GM21367 (cell line): ENCODE data around the gene TRIP13.
"Not testable (repeated sequence)": the region's sequence is repeated elsewhere in the genome, so short reads cannot be mapped to it uniquely, and the experiment has no call there.

Source experiments
- ATAC-seq: cut with Tn5 transposase; IDR thresholded peaks from one replicate; pipeline ENCODE4 v1.9.1; 2021; ENCODE audit not compliant: unreplicated experiment

TRIP13 gene

GRCh38 chr5:889075-889710 is 3.5 kb upstream of the TRIP13 start:
- ATAC-seq: no peak

DNA sequence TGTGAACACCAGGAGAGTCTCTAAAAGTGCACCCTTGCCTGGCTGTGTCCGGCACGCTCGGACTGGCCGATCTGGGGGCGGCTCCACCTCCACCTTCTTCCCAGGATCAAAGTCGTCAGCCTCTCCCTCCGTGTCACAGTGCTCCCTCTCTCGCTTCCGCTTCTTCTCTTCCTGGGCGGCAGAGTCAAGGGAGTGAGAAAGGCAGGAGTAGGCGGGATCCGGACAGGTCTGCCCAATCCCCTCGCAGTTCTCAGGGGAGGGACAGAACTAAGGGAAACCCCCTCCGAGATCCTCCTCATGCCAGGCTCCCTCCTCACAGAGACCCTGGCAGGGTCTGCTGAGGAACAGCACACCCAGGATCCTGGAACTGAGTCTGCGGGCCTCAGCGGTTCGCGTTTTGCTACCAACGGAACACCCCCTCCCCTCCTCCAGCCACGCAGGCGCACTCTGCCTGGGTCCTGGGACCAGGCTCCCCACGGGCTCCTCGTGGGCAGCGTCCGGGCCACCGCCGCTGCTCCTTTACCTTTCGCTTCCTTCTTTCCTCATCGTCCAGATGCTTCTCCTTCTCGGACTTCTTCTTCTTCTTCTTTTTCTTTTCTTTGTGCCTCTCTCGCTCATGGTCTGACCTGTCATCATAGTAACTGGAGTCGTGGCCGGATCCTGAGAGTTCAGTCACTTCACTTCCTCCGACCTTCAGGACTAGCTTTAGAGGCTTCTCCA is 1.4 kb upstream of the TRIP13 start:
- no peak for ATAC-seq

GRCh38 chr5:891837-892393 is 769 bp upstream of the TRIP13 start:
- no peak for ATAC-seq

GRCh38 chr5:893137-893506 is 438 bp downstream of the TRIP13 start:
- no peak for ATAC-seq

- ATAC-seq: no peak
These were observed 1.0 kb downstream of the TRIP13 start for GRCh38 chr5:893711-894110.

DNA sequence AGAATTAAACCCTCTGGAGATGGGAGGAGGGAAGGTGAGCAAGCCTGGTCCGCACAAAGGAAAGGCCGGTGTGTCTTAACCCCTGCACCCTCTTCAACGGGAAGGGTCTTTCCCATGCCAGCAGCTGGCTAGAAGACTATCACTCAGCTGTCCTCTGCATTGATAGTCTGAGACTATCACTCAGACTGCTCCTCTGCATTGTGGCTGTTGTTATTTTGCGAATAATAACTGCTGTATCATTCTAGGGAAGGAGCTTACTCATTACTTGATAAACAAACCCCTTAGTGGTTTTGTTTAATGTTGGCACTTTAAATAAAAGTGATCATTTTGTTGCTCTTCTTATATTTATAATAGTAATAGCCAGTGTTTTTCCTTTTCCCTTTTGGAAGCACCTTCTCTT is 8.1 kb downstream of the TRIP13 start:
- no peak for ATAC-seq

- ATAC-seq: no peak
These were observed 9.6 kb downstream of the TRIP13 start for GRCh38 chr5:902129-902916.

GRCh38 chr5:903756-904096 is 11.0 kb downstream of the TRIP13 start:
- no peak for ATAC-seq

- no peak for ATAC-seq
These were observed 12.5 kb downstream of the TRIP13 start for GRCh38 chr5:905139-905642.

GRCh38 chr5:907366-907910 is 14.8 kb downstream of the TRIP13 start:
- no peak for ATAC-seq

DNA sequence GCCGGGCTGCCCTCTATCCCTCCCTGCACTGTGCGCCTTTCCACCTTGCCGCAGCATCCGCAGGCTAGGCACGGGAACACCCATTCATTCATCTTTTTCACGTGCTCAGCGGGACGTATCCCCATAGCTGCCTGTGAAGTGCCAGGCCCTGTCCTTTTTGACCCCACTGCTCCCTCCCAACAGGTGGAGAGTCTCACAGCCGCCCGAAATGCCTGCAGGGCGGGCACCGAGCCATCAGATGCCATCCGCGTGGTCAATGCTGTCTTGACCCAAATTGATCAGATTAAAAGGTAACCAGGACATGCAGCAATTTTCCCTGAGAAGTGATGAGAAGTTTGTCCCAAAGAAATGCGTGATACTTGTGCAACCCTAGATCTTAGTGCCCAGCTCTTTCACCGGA is 15.5 kb downstream of the TRIP13 start:
- no peak for ATAC-seq

GRCh38 chr5:909086-909485 is 16.4 kb downstream of the TRIP13 start:
- no peak for ATAC-seq

- no peak for ATAC-seq
These were observed 17.5 kb downstream of the TRIP13 start for GRCh38 chr5:909994-910768.

- no peak for ATAC-seq
These were observed 18.1 kb downstream of the TRIP13 start for GRCh38 chr5:910769-911160.

GRCh38 chr5:911601-912000 is 18.9 kb downstream of the TRIP13 start:
- no peak for ATAC-seq

DNA sequence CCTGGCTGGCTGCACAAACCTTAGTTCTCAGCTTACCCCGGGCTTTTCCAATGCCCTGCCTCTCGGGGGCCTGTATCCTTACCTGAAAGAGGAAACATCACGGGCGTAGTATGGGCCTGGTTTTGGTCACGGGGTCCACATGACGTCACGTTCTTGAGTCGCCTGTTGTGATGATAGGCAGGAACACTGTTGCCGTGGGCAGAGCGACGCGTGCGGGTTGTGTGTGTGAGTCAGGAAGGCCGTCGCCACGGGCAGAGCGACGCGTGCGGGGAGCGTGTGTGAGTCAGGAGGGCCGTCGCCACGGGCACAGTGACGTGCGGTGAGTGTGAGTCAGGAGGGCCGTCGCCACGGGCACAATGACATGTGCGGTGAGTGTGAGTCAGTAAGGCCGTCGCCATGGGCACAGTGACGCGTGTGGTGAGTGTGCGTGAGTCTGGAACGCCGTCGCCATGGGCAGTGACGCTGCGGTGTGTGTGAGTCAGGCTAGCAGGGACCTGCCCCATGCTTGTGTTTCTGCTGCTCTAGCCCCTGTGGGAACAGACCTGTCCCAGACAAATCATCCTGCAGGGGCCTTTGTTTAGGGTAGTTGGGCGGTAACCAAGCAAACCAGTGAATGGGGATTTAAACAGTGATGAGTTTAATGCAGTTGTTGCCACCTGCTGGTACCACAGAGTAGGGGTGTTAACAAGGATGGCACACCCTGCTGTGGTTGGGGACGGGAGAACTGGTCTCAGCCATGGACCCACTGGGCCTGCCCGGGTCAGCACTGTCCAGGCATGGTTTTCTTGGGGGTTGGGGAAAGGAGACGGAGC is 19.8 kb downstream of the TRIP13 start:
- ATAC-seq: no peak

DNA sequence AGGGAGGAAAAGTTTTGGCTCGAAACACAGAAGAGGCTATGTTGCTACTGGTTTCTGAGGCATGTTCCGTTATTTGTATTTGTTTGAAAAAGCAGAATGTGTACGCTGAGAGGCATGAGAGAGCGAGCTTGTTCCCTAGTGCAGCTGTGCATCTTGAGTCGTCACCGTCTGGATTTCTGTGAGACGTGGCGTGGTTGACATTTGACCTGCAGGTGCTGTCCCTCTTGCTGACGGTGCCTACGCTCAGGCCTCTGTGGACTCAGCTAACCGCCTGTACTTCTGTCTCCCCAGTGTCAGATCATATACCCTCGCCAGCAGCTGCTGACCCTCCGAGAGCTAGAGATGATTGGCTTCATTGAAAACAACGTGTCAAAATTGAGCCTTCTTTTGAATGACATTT is 21.5 kb downstream of the TRIP13 start:
- no peak for ATAC-seq

DNA sequence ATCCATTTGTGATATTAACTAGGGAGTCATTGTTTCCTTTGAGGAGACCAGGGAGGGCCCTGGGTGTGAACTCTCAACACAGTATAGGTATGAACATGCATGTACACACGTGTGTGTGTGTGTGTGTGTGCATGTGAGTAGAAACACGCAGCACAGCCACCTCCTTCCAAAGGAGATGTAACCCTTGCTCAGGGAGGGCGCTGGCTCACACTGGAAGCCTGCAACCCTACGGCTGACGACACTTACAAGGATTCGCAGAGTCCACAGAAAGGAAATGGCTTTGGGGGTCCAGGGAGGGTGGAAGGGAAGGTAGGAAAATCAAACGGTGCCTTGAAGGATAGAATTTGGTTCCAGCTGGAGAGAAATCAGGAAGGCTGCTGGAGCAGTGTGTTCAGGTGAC is 21.9 kb downstream of the TRIP13 start:
- no peak for ATAC-seq

- ATAC-seq: not testable (repeated sequence)
These were observed 22.7 kb downstream of the TRIP13 start for GRCh38 chr5:915346-915745.

- no peak for ATAC-seq
These were observed 23.3 kb downstream of the TRIP13 start for GRCh38 chr5:915946-916345.
